ENCODE measurements around the gene SUN2. TPM values are rescaled to one million over a fixed set of nuclear protein-coding genes. Genes with fewer than 3 reads are reported as not detected.
A peak's percentile ranks its signal among the peaks of the same experiment; 100 is the strongest.

SUN2 gene
- total RNA-seq, 2 experiments from 2014 or later = 582 to 702 TPM

DNA sequence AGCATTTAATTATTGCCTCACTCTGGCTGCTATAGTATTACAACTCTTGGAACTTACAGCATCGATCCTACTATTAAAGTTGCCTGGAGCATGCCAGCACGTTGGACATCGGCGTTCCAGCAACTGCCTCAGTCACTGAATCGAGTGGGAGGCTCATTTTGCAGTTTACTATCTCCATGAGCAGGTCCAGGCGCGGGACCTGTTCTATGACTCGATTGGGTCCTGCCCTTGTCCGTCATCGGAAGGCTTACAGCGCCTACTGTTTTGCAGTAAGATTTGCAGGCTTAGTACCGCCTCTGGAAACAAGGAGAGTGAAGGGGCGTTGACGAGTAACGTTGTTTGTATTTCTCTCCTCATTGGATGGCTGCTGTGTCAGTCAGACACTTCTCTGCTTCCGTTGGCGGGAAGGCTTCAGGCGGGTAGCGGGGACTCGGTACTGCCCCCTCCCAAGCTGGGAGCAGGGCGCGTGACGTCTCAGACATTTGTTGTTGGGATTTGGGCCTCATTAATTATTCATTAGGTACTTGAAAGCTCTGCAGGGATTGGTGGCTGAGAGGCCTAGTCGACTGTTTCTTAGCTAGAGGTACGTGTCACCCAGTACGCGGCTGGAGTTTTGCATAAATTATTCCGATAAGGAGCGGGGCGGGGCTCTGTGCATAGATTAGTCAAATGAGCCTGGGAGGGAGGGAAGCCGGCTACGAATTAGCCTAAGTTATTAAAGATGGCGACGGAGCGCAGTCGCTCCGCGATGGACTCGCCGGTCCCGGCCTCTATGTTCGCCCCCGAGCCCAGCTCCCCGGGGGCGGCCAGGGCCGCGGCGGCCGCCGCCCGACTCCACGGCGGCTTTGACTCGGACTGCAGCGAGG, 50.3 kb downstream of the SUN2 start, which contains the start of gene GTPBP1:
Gene GTPBP1, plus strand, starts transcription at position 710 of the 866 bp plus-strand sequence. Its CDS starts 12 bp downstream, at position 722.
- H3K27me3 Mint-ChIP-seq = peaks cover 1% of the 10 kb centered on the region
- peak within 1 kb of the TSS; percentile 99 for H3K27ac Mint-ChIP-seq
- peaks cover 19% of the 10 kb centered on the region for H3K36me3 Mint-ChIP-seq (ENCODE audit: low read depth)
- H3K9me3 Mint-ChIP-seq = no peaks in the 10 kb centered on the region
- CTCF ChIA-PET = interaction anchor here (0.9 to 2.7 kb wide), 8 partner anchors 9 to 64 kb away, joined by 3 to 8 read pairs (median 3); partner anchors contain the start of gene TOMM22
- POLR2A ChIA-PET = interaction anchor here (0.6 to 1.5 kb wide), 2 partner anchors 28 to 225 kb away, joined by 3 to 5 read pairs; no protein-coding TSS in a partner anchor
- DNase-seq = peak; percentile 100
- H3K4me1 Mint-ChIP-seq = peaks cover 53% of the 10 kb centered on the region
- peak within 1 kb of the TSS; percentile 80 for H3K4me3 Mint-ChIP-seq

DNA sequence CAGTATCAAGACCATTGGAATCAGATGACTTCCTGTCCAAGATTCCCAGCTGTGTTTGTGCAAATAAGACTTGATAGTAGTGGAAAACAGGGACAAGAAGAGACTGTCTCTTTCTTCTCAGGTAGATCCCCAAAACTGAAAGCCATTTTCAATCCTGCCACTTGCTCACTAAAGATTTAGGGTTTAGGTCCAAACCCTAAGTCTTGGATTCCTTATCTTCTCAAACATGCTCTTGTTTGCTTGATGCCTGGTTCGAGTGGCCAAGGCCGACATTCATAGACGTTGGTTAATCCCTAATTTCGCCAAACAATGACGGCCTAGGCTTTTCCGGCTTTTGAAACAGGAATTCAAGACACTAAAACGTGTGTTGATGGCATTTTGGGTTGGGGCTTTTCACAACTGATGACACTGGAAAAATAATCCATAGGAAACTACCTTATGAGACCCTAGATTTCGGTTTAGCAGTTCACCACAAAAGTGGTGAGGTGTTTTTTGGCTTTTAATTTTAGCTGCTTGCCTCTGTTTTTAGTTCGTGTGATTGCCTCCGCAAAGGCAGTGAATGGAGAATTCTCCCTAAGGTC, 51.1 kb downstream of the SUN2 start:
- Mint-ChIP-seq H3K36me3 (ENCODE audit: low read depth) (peaks cover 18% of the 10 kb centered on the region), H3K27me3 (peaks cover 1% of the 10 kb centered on the region), H3K27ac (peak overlapping the region; percentile 99), H3K4me3 (peak overlapping the region; percentile 78), H3K9me3 (no peaks in the 10 kb centered on the region), H3K4me1 (peaks cover 50% of the 10 kb centered on the region)
- DNase-seq = no peak
- ChIA-PET CTCF (no interaction called here), POLR2A (no interaction called here)

DNA sequence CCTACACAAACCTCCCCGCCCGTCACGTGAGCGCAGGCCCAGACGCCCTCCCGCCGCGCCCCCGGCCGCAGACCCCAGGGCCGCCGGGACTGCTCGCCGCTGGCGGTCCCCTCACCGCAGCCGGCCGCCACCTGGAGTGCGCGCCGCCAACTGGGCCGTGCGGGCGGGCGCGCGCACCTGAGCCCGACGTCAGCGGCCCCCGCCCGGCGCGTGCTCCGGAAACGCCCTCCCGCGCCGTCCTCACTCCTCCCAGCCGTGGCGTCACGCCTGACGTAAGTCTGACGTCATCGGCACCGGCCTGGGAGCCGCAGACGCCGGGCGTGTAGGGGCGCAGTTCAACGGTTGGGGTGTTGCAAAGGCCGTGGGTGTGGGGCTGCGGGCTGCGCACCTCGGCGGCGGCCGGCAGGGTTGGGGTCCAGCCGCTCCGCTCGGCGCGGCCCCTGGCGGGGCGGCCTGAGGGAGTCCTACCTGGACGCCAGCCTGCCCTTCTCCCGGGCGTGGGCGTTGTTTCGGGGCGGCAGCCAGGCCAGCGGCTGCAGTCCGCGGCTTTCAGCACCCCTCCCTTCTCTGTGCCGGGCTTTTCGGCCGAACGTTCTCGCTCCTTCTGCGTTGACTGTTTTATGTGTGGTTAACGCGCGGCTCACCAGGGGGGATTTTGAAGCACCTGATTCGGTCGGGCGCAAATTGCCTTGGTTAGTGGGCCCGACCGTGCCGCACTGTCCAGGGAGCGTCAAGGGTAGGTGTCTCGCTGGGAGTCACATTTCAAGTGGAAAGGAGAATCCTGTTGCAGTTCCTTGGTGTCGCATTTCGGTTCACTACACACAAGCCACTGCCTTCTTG, 54.8 kb downstream of the SUN2 start, which contains the start of gene JOSD1:
Gene JOSD1, minus strand, starts transcription at position 155 of the 840 bp plus-strand sequence. CDS start 956 bp downstream, outside the sequence.
- Mint-ChIP-seq H3K9me3 (no peaks in the 10 kb centered on the region), H3K4me1 (peaks cover 61% of the 10 kb centered on the region), H3K27ac (peak within 1 kb of the TSS; percentile 99), H3K36me3 (ENCODE audit: low read depth) (peaks cover 33% of the 10 kb centered on the region), H3K27me3 (peaks cover 1% of the 10 kb centered on the region), H3K4me3 (peak within 1 kb of the TSS; percentile 85)
- ChIA-PET CTCF (no interaction called here), POLR2A (interaction anchor here (0.7 kb wide), 1 partner anchor 134 kb away, joined by 3 read pairs; no protein-coding TSS in a partner anchor)
- DNase-seq = peak; percentile 96

DNA sequence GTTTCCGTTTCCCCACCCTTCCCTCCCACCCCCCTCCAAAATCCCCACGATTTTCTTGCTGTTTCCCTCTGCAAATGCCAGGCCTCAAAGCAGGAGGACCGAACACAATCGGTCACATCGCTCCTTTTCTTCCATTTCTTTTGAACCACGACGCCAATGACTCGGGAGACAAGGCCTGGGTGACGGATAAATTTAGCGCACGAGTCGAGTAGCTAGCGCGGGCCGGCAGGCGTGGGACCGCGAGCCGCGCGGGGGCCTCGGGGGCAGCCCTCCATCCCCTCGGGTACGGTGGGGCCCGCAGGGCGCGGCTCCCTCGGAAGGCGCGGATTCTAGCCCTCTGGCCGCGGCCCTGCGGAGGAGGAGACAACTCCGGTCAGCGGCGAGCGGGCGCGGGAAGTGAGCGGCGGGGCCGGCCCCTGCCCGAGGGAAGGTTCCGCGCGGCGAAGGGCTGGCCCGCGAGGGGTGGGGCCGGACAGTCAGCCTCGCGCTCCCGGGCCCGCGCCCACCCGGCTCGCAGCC, 55.5 kb downstream of the SUN2 start:
- Mint-ChIP-seq H3K27me3 (peaks cover 1% of the 10 kb centered on the region), H3K4me1 (peaks cover 61% of the 10 kb centered on the region), H3K9me3 (no peaks in the 10 kb centered on the region), H3K4me3 (peak overlapping the region; percentile 85), H3K27ac (peak overlapping the region; percentile 99), H3K36me3 (ENCODE audit: low read depth) (peaks cover 33% of the 10 kb centered on the region)
- ChIA-PET POLR2A (interaction anchor here (0.6 kb wide), 1 partner anchor 25 kb away, joined by 3 read pairs; no protein-coding TSS in a partner anchor), CTCF (interaction anchor here (1.0 to 2.5 kb wide), 2 partner anchors 11 to 18 kb away, joined by 4 to 21 read pairs; partner anchors contain the start of gene TOMM22)
- DNase-seq = peak; percentile 44

DNA sequence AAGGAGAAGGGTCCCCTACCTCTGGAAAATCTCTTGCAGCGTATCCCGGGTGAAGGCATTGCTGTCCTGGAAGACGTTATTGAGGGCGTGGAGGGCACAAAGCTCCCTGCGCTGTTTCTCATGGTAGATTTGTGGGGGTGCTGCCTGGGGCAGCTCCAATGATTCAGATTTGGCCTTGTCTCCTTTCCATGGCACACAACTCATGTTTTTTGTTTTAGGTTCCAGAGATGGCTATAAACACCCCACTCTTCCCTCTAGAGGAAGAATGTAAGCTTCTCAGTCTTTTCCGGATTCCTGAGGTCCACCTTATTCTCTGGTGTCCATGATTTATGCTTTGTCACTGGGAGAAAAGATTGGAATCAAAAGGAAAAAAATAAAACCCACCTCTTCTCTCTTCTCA, 56.0 kb downstream of the SUN2 start:
- H3K27me3 Mint-ChIP-seq = peaks cover 1% of the 10 kb centered on the region
- peaks cover 61% of the 10 kb centered on the region for H3K4me1 Mint-ChIP-seq
- no peaks in the 10 kb centered on the region for H3K9me3 Mint-ChIP-seq
- peak overlapping the region; percentile 99 for H3K27ac Mint-ChIP-seq
- no peak for DNase-seq
- CTCF ChIA-PET = interaction anchor here (0.6 to 2.5 kb wide), 4 partner anchors 9 to 611 kb away, joined by 3 to 21 read pairs (median 4); partner anchors contain the start of gene TOMM22
- H3K36me3 Mint-ChIP-seq (ENCODE audit: low read depth) = peaks cover 38% of the 10 kb centered on the region
- POLR2A ChIA-PET = interaction anchor here (0.6 kb wide), 1 partner anchor 26 kb away, joined by 3 read pairs; no protein-coding TSS in a partner anchor
- peak overlapping the region; percentile 85 for H3K4me3 Mint-ChIP-seq

DNA sequence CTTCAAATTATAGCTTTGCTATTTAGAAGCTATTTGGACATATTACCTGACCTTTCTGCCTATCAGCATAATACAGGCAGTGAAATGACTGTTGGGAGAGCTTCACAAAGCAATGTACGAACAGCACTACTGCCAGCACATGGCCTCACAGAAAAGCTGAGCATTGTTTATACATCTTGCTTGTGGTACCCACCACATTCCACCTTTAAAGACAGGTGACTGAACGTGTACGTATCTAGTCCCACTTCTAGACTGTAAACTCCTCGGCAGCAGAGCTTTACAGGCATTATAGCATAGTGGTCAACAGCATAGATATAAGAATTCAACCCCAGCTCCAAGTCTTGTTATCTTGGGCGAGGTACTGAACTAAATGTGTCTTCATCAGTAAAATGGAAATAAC, 56.7 kb downstream of the SUN2 start:
- Mint-ChIP-seq H3K36me3 (ENCODE audit: low read depth) (peaks cover 41% of the 10 kb centered on the region), H3K4me1 (peaks cover 59% of the 10 kb centered on the region), H3K27me3 (peaks cover 1% of the 10 kb centered on the region), H3K27ac (peak overlapping the region; percentile 99), H3K4me3 (peak overlapping the region; percentile 85), H3K9me3 (no peaks in the 10 kb centered on the region)
- CTCF ChIA-PET = interaction anchor here (0.6 to 2.5 kb wide), 3 partner anchors 8 to 610 kb away, joined by 3 to 21 read pairs (median 5); partner anchors contain the start of gene TOMM22
- POLR2A ChIA-PET = interaction anchor here (0.7 kb wide), 1 partner anchor 57 kb away, joined by 8 read pairs; no protein-coding TSS in a partner anchor
- no peak for DNase-seq

DNA sequence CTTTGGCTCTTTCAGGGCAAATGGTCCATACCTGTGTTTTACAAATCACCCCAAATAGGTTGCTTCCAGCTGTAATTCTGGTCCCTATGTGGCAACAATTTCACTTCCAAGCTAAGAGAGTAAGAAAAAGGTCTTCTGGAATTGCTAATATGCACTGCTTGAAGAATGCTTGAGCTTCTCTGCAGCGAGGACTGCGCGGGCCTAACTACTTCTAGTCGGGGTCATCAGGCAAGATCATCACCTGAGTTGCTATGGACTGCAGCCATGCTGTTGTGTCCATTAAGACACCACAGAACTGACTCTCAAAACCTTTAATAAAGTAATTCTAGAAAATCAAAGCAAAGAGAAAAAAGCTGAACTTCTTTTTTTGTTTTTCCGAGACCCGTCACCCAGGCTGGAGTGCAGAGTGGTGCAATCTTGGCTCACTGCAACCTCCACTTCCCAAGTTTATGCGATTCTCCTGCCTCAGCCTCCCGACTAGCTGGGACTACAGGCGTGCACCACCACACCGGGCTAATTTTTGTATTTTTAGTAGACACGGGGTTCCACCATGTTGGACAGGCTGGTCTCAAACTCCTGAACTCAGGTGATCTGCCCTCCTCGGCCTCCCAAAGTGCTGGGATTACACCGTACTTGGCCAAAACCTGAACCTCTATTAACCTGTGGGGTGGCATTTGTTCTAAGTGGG, 57.2 kb downstream of the SUN2 start:
- Mint-ChIP-seq H3K4me1 (peaks cover 57% of the 10 kb centered on the region), H3K4me3 (peak overlapping the region; percentile 85), H3K36me3 (ENCODE audit: low read depth) (peaks cover 44% of the 10 kb centered on the region), H3K9me3 (no peaks in the 10 kb centered on the region), H3K27ac (peak overlapping the region; percentile 99), H3K27me3 (peaks cover 1% of the 10 kb centered on the region)
- ChIA-PET POLR2A (interaction anchor here (0.7 kb wide), 1 partner anchor 58 kb away, joined by 8 read pairs; no protein-coding TSS in a partner anchor), CTCF (interaction anchor here (0.6 to 2.5 kb wide), 3 partner anchors 8 to 646 kb away, joined by 3 to 21 read pairs (median 5); partner anchors contain the start of gene TOMM22)
- no peak for DNase-seq

DNA sequence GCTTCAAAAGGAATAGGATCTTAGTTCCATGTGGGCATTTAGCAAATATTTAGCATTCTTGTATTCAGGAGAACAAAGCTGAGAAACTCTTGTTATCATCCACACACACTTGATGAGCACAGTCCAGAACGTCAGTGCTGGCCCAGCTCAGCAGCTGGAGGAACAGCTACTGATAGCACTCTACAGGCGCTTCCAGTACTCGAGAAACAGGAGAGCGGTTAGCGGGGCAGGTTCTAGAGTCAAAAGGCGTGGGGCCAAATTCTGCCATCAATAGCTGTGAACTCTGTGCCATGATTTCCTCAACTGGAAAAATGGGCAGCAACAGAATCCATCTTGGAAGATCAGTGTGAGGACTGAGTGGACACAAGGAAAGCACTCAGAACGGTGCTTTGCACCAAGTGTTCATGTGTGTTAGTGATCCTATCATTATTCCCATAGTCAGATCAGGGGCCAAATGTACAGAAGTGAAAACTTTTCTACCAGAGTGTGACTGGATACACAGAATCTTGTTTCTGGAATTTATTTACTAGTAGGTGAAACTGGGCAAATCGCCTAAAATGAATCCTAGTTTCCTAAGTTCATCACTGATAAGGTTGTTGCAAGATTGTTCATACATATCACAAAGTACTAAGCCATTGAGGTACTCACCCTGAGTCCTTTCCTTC, 58.2 kb downstream of the SUN2 start:
- H3K4me1 Mint-ChIP-seq = peaks cover 62% of the 10 kb centered on the region
- peaks cover 52% of the 10 kb centered on the region for H3K36me3 Mint-ChIP-seq (ENCODE audit: low read depth)
- POLR2A ChIA-PET = interaction anchor here (0.6 to 1.3 kb wide), 3 partner anchors 9 to 42 kb away, joined by 3 to 4 read pairs (median 3); partner anchors contain the start of gene TOMM22

DNA sequence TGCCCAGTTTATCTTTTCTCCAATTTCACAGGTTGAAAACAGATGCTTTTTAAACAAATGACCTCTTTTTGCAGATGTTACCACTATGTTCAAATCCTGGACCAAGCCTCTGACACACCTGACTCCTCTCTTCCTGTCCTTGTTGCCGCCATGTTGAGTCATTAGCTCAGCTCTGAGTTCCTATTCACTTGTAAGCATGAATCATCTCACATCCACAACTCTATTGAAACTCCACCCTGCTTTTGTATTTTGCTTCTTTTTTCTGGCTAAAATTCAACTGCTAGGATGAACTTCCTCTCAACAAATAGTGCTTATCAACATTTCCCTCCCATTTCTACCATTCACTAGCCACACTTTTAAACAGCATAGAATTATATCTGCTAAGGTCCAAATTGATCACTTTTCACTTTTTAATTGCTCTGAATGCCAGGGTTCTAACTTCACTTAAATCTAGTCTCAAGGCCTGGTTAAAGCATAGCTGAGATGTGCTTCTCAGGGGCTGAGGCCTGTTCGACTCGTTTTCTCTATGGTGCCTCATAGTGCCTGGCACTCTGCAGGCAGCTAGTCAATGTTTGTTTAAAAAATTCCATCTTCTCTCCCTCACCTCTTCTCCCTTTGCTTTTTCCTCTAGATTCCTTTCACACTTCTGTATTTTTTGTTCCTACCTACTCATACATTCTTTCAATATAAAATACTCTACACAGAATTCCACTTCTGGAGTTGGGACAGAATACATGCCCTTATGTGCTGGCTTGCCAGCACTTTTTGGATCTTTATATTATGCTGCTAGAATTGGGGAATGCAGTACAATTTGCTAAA, 59.0 kb downstream of the SUN2 start:
- Mint-ChIP-seq H3K4me3 (peak overlapping the region; percentile 85), H3K27me3 (peaks cover 1% of the 10 kb centered on the region), H3K27ac (peak overlapping the region; percentile 82), H3K36me3 (ENCODE audit: low read depth) (peaks cover 56% of the 10 kb centered on the region), H3K9me3 (no peaks in the 10 kb centered on the region), H3K4me1 (peaks cover 61% of the 10 kb centered on the region)
- peak; percentile 43 for DNase-seq
- ChIA-PET CTCF (interaction anchor here (1.9 kb wide), 2 partner anchors 11 to 15 kb away, joined by 5 read pairs; partner anchors contain the start of gene TOMM22), POLR2A (interaction anchor here (0.6 to 1.3 kb wide), 3 partner anchors 10 to 43 kb away, joined by 3 to 4 read pairs (median 3); partner anchors contain the start of gene TOMM22)

More for the DNA sequence above, 58.2 kb downstream of the SUN2 start:
- no peak for DNase-seq
- Mint-ChIP-seq H3K9me3 (no peaks in the 10 kb centered on the region), H3K27ac (peak overlapping the region; percentile 82), H3K27me3 (peaks cover 1% of the 10 kb centered on the region), H3K4me3 (peak overlapping the region; percentile 85)
- CTCF ChIA-PET = interaction anchor here (1.9 to 2.5 kb wide), 3 partner anchors 10 to 16 kb away, joined by 5 to 21 read pairs (median 5); partner anchors contain the start of gene TOMM22

DNA sequence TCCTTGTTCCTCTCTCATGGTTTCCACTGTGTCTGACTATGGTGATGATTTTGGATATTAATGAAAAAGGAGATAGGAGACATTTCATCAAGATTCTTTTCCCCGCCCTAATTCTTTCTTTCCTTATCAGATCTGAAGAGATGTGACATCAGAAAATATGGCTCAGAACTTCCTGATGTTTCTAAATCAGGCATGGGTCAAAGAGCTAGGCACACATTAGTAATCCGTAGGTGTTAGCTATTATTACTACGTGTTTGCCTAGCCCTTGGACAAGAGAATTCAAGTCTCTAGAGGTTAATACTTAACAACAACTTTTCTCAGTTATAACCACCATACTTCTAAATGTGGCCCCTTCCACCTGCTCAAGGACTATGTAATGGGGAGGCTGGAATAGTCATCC, 60.9 kb downstream of the SUN2 start:
- ChIA-PET POLR2A (no interaction called here), CTCF (interaction anchor here (0.6 kb wide), 2 partner anchors 39 to 337 kb away, joined by 3 to 4 read pairs; no protein-coding TSS in a partner anchor)
- H3K4me1 Mint-ChIP-seq = peaks cover 58% of the 10 kb centered on the region
- no peak overlapping the region for H3K27ac Mint-ChIP-seq
- no peak for DNase-seq
- H3K9me3 Mint-ChIP-seq = no peaks in the 10 kb centered on the region
- H3K36me3 Mint-ChIP-seq (ENCODE audit: low read depth) = peaks cover 62% of the 10 kb centered on the region
- no peak overlapping the region for H3K4me3 Mint-ChIP-seq
- no peaks in the 10 kb centered on the region for H3K27me3 Mint-ChIP-seq
